H1 (cell line): ENCODE data around the gene TMEM154. TPM values are rescaled to one million over a fixed set of nuclear protein-coding genes. Genes with fewer than 3 reads are reported as not detected.

Experiments used
- CTCF ChIA-PET: fragments of 300-600 bp; sonication (Branson Sonifier 250); formaldehyde crosslinking; loops from one replicate; lab custom pipeline; 2021; ENCODE audit not compliant: partially characterized antibody; lab: Charles Lee
- POLR2A ChIA-PET: fragments of 300-600 bp; sonication (Branson Sonifier 250); formaldehyde crosslinking; loops from one replicate; lab custom pipeline; 2021; ENCODE audit warnings: inconsistent platforms; ENCODE audit not compliant: partially characterized antibody; lab: Charles Lee
- DNase-seq, 2 experiments: peaks; one replicate each; pipeline versions ENCODE4 v3.0.0 to v3.0.0-alpha.2; 2010 to 2022; ENCODE audit warnings: low spot score in 2 of 2, low read depth in 1 of 2, mixed read lengths in 1 of 2
- FAIRE-seq: peaks from 2 replicates; lab custom pipeline; 2011; peaks lifted over from hg19 to GRCh38; lab: Jason Lieb, UNC
- H2AFZ ChIP-seq: 2 replicates; pipeline ENCODE4 v1.8.1; 2012; ENCODE audit warnings: low read length, inconsistent platforms
- H2AK5ac ChIP-seq: 2 replicates; pipeline ENCODE4 v1.6.1; 2013; ENCODE audit warnings: low read depth, low read length
- H2BK120ac ChIP-seq: replicated peaks from 2 replicates; pipeline ENCODE3; 2013; ENCODE audit warnings: low read depth, low read length, inconsistent platforms
- H2BK12ac ChIP-seq: 2 replicates; pipeline ENCODE4 v1.6.1; 2013; ENCODE audit warnings: low read depth, low read length
- H2BK15ac ChIP-seq: 2 replicates; pipeline ENCODE4 v1.6.1; 2013; ENCODE audit warnings: low read length
- H2BK20ac ChIP-seq: 2 replicates; pipeline ENCODE4 v1.6.1; 2013; ENCODE audit warnings: low read length
- H2BK5ac ChIP-seq: 2 replicates; pipeline ENCODE4 v1.6.1; 2013; ENCODE audit warnings: low read depth, low read length
- H3K14ac ChIP-seq: 2 replicates; pipeline ENCODE4 v1.6.1; 2013; ENCODE audit warnings: inconsistent platforms; ENCODE audit not compliant: insufficient read length
- H3K18ac ChIP-seq: 2 replicates; pipeline ENCODE4 v1.6.1; 2013; ENCODE audit warnings: low read length; ENCODE audit errors: extremely low read depth
- H3K23ac ChIP-seq: 2 replicates; pipeline ENCODE4 v1.6.1; 2013; ENCODE audit warnings: inconsistent platforms; ENCODE audit not compliant: insufficient read length
- H3K23me2 ChIP-seq: 2 replicates; pipeline ENCODE4 v1.6.1; 2013; ENCODE audit warnings: low read depth, low read length
- H3K27ac ChIP-seq: 2 replicates; pipeline ENCODE4 v1.6.1; 2011; ENCODE audit warnings: low read depth, low read length, inconsistent platforms
- H3K27me3 ChIP-seq, 4 experiments: replicated peaks in 1 of 4; 1 replicate in 1 of 4; 2 replicates in 3 of 4; pipeline versions ENCODE4 v1.6.1 to v1.8.1; 2011 to 2013; ENCODE audit warnings: low read length in 3 of 4, mild to moderate bottlenecking in 3 of 4, inconsistent platforms in 2 of 4, mixed read lengths in 2 of 4, moderate library complexity in 1 of 4; ENCODE audit not compliant: control insufficient read depth in 3 of 4, insufficient read depth in 3 of 4; ENCODE audit errors: extremely low read depth in 1 of 4
- H3K36me3 ChIP-seq, 4 experiments: 2 replicates each; pipeline versions ENCODE4 v1.6.1 to v1.8.1; 2011 to 2013; ENCODE audit warnings: mild to moderate bottlenecking in 4 of 4, low read length in 3 of 4, moderate library complexity in 2 of 4, control low read depth in 1 of 4, inconsistent platforms in 1 of 4; ENCODE audit not compliant: insufficient read depth in 4 of 4, control insufficient read depth in 2 of 4
- H3K4ac ChIP-seq: replicated peaks from 2 replicates; pipeline ENCODE3; 2013; ENCODE audit warnings: low read length, low read depth, mixed read lengths, inconsistent platforms; ENCODE audit not compliant: insufficient read length
- H3K4me1 ChIP-seq, 4 experiments: replicated peaks in 1 of 4; 1 replicate in 1 of 4; 2 replicates in 3 of 4; pipeline versions ENCODE4 v1.6.1 to v1.8.1; 2011 to 2013; ENCODE audit warnings: low read length in 3 of 4, inconsistent platforms in 2 of 4, mixed read lengths in 1 of 4; ENCODE audit not compliant: insufficient read depth in 4 of 4, control insufficient read depth in 3 of 4
- H3K4me2 ChIP-seq, 2 experiments: 2 replicates each; pipeline versions ENCODE4 v1.6.1 to v1.8.1; 2011 to 2013; ENCODE audit warnings: low read depth in 2 of 2, low read length in 2 of 2, control low read depth in 1 of 2, inconsistent platforms in 1 of 2, mild to moderate bottlenecking in 1 of 2; ENCODE audit not compliant: insufficient read depth in 1 of 2
- H3K4me3 ChIP-seq, 4 experiments: fragments of 200-600, 300-600 bp in 1 of 4; sonication (generic), shearing (Covaris generic), sonication (Bioruptor Twin) in 1 of 4; 2 replicates each; pipeline versions ENCODE4 v1.5.1 to v1.8.1; 2011 to 2016; ENCODE audit warnings: low read length in 4 of 4, low read depth in 3 of 4, control low read depth in 2 of 4, inconsistent platforms in 2 of 4, mild to moderate bottlenecking in 2 of 4, mixed read lengths in 1 of 4, moderate library complexity in 1 of 4; ENCODE audit not compliant: insufficient read depth in 2 of 4; ENCODE audit errors: extremely low read depth in 1 of 4
- H3K56ac ChIP-seq: replicated peaks from 2 replicates; pipeline ENCODE3; 2013; ENCODE audit warnings: low read depth, mild to moderate bottlenecking, mixed read lengths, low read length, inconsistent platforms; ENCODE audit not compliant: insufficient read length
- H3K79me1 ChIP-seq: 2 replicates; pipeline ENCODE4 v1.6.1; 2013; ENCODE audit warnings: low read depth, low read length, control low read depth
- H3K79me2 ChIP-seq, 2 experiments: 2 replicates each; pipeline versions ENCODE4 v1.6.1 to v1.8.1; 2012 to 2013; ENCODE audit warnings: low read length in 2 of 2, mild to moderate bottlenecking in 2 of 2, inconsistent platforms in 1 of 2; ENCODE audit not compliant: insufficient read depth in 2 of 2, control insufficient read depth in 1 of 2
- H3K9ac ChIP-seq, 4 experiments: replicated peaks in 1 of 4; 1 replicate in 1 of 4; 2 replicates in 3 of 4; pipeline versions ENCODE4 v1.6.1 to v1.8.1; 2011 to 2013; ENCODE audit warnings: low read depth in 3 of 4, low read length in 3 of 4, control low read depth in 2 of 4, mild to moderate bottlenecking in 2 of 4, moderate library complexity in 2 of 4, inconsistent platforms in 1 of 4; ENCODE audit errors: extremely low read depth in 1 of 4
- H3K9me3 ChIP-seq, 2 experiments: 2 replicates each; pipeline versions ENCODE4 v1.6.1 to v1.8.1; 2012 to 2013; ENCODE audit warnings: mild to moderate bottlenecking in 2 of 2, moderate library complexity in 2 of 2, control low read depth in 1 of 2, inconsistent platforms in 1 of 2, low read depth in 1 of 2, low read length in 1 of 2, mixed read lengths in 1 of 2; ENCODE audit not compliant: insufficient read depth in 2 of 2
- H4K20me1 ChIP-seq, 2 experiments: replicated peaks in 1 of 2; 2 replicates each; pipeline versions ENCODE3 to v1.8.1; 2011 to 2013; ENCODE audit warnings: inconsistent platforms in 2 of 2, low read length in 2 of 2, mild to moderate bottlenecking in 1 of 2; ENCODE audit not compliant: insufficient read depth in 2 of 2, control insufficient read depth in 1 of 2
- H4K5ac ChIP-seq: 2 replicates; pipeline ENCODE4 v1.6.1; 2013; ENCODE audit warnings: low read length, low read depth, mixed read lengths, inconsistent platforms; ENCODE audit not compliant: insufficient read length
- H4K8ac ChIP-seq: 2 replicates; pipeline ENCODE4 v1.8.0; 2013; ENCODE audit warnings: mild to moderate bottlenecking, moderate library complexity, low read length, inconsistent platforms; ENCODE audit not compliant: insufficient read depth; ENCODE audit errors: extremely low read depth
- H4K91ac ChIP-seq: replicated peaks from 2 replicates; pipeline ENCODE3; 2013; ENCODE audit warnings: low read length, mixed read lengths, inconsistent platforms; ENCODE audit not compliant: insufficient read length
- BRCA1 ChIP-seq: IDR thresholded peaks from 2 replicates; pipeline ENCODE4 v1.6.1; 2012; ENCODE audit warnings: low read depth, low read length, improper control_type of control experiment
- CHD1 ChIP-seq: IDR thresholded peaks from 2 replicates; pipeline ENCODE4 v1.6.1; 2012; ENCODE audit warnings: low read depth, low read length, improper control_type of control experiment
- CTBP2 ChIP-seq: IDR thresholded peaks from 2 replicates; pipeline ENCODE4 v1.7.0; 2011; ENCODE audit warnings: borderline replicate concordance, mild to moderate bottlenecking, moderate library complexity, mixed read lengths, low read length; ENCODE audit not compliant: insufficient read depth, insufficient read length
- POLR2AphosphoS5 ChIP-seq: IDR thresholded peaks from 2 replicates; pipeline ENCODE4 v1.6.1; 2011; ENCODE audit warnings: low read depth, low read length
- SP1 ChIP-seq: IDR thresholded peaks from 2 replicates; pipeline ENCODE4 v1.6.1; 2011; ENCODE audit warnings: low read depth, low read length
- YY1 ChIP-seq: IDR thresholded peaks from 2 replicates; pipeline ENCODE4 v1.6.1; 2011; ENCODE audit warnings: low read depth, mild to moderate bottlenecking, low read length
- WGBS, 2 experiments: shearing (Covaris generic) in 1 of 2; methylation state at CpG; one replicate each; pipeline versions ENCODE4 v1.1.6 to v1.1.7; 2013 to 2015; ENCODE audit warnings: low lambda C conversion rate in 2 of 2, mixed read lengths in 2 of 2, inconsistent platforms in 1 of 2, low coverage in 1 of 2, missing lambda C conversion rate in 1 of 2; ENCODE audit not compliant: insufficient replicate concordance in 2 of 2, insufficient coverage in 1 of 2, insufficient read length in 1 of 2; ENCODE audit errors: extremely low coverage in 1 of 2, missing lambda C conversion rate in 1 of 2; 5-methylcytosine and 5-hydroxymethylcytosine counted together
- polyA plus RNA-seq, 7 experiments: library from polyadenylated mRNA; depleted of rRNA in 3 of 7; stranded (reverse) in 5 of 7; unstranded in 2 of 7; fragments of >200 nt in 5 of 7; fragments of 200-250 nt in 2 of 7; gene quantifications; 1 replicate in 5 of 7; 2 replicates in 1 of 7; 4 replicates in 1 of 7; pipeline versions ENCODE4 v1.2.1 to v1.2.3, GENCODE V29; 2011 to 2013; ENCODE audit warnings: missing spikeins in 2 of 7, mixed read lengths in 2 of 7
- total RNA-seq: library from RNA; stranded (reverse); fragmentation: NEBNext Ultra II Directional; extraction: Animal tissue kit (Norgen Biotek cat#: 25700); gene quantifications from 2 replicates; pipeline ENCODE4 v1.2.1, GENCODE V29; 2021
- TF ChIP-seq, protein P1 (sequence below): IDR thresholded peaks from 2 replicates; pipeline ENCODE4 v1.6.1; 2012; ENCODE audit warnings: low read length, inconsistent platforms

TMEM154 gene
- total and polyA plus RNA-seq, 2 of the 8 experiments (the other 6 are each of a cell fraction or from before 2014, with no cell fraction given), result 0.33 to 1.2 TPM

DNA sequence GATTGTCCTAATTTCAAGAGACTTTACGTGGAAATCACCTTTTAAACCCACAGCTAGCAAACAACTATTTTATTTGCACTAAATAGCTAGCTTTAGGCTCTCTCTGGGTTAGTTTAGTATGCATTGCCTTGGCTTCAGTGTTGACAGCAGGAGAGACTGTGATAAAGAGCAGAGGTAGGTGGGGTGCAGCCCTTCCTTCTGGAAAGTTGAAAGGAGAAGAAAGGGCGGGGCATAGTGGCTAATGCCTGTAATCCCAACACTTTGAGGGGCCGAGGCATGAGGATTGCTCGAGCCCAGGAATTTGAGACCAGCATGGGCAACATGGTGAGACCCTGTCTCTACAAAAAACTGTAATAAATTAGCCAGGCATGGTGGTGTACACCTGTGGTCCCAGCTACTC lies 29.0 kb upstream of the TMEM154 start:
- H3K23ac ChIP-seq, result no peak overlapping the region
- ChIA-PET CTCF (interaction anchor here (1.0 to 1.2 kb wide), 4 partner anchors 13 to 217 kb away, joined by 3 to 4 read pairs (median 3); no protein-coding TSS in a partner anchor), POLR2A (interaction anchor here (0.8 to 1.2 kb wide), 2 partner anchors 11 to 25 kb away, joined by 3 read pairs; no protein-coding TSS in a partner anchor)
- DNase-seq (no peak), FAIRE-seq (no peak)
- no peaks in the 10 kb centered on the region for H3K27me3 ChIP-seq
- H3K27ac ChIP-seq, result no peak overlapping the region
- no peak overlapping the region for H4K91ac ChIP-seq
- no peaks in the 10 kb centered on the region for H3K23me2 ChIP-seq
- H2BK5ac ChIP-seq, result no peak overlapping the region
- H3K4ac ChIP-seq, result no peak overlapping the region
- H3K14ac ChIP-seq, result no peak overlapping the region
- H2BK20ac ChIP-seq, result peak overlapping the region; percentile 75; the same call in 1 of the 2 replicates
- no peaks in the 10 kb centered on the region for H3K36me3 ChIP-seq
- no peak overlapping the region for H3K4me2 ChIP-seq
- no peaks in the 10 kb centered on the region for H4K20me1 ChIP-seq
- H3K9ac ChIP-seq, result no peak overlapping the region
- no peak overlapping the region for H3K4me3 ChIP-seq
- H3K56ac ChIP-seq, result no peak overlapping the region
- TF ChIP-seq BRCA1 (no peak), CHD1 (no peak), POLR2AphosphoS5 (no peak), SP1 (no peak), YY1 (no peak), CTBP2 (no peak)
- TF ChIP-seq, protein P1, sequence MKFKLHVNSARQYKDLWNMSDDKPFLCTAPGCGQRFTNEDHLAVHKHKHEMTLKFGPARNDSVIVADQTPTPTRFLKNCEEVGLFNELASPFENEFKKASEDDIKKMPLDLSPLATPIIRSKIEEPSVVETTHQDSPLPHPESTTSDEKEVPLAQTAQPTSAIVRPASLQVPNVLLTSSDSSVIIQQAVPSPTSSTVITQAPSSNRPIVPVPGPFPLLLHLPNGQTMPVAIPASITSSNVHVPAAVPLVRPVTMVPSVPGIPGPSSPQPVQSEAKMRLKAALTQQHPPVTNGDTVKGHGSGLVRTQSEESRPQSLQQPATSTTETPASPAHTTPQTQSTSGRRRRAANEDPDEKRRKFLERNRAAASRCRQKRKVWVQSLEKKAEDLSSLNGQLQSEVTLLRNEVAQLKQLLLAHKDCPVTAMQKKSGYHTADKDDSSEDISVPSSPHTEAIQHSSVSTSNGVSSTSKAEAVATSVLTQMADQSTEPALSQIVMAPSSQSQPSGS, result no peak
- H2BK12ac ChIP-seq, result 0 out of 2 replicates have a peak overlapping the region, but pooled peaks have one; percentile 35
- H2BK120ac ChIP-seq, result no peak overlapping the region
- H4K5ac ChIP-seq, result no peak overlapping the region
- peaks cover 0 to 2% of the 10 kb centered on the region in 2 experiments; a peak in 2 of 4 replicates for H3K9me3 ChIP-seq
- no peak overlapping the region for H2AK5ac ChIP-seq
- no peaks in the 10 kb centered on the region for H3K79me2 ChIP-seq
- H2BK15ac ChIP-seq, result no peak overlapping the region
- H3K4me1 ChIP-seq, result peaks cover 5 to 16% (median 13%) of the 10 kb centered on the region in 4 experiments; a peak in 6 of 7 replicates
- WGBS, 2 experiments, result 84% methylated on average over 4 of the region's 4 CpGs; no CpG with 5 or more reads in 1 of the 2 experiments
- H2AFZ ChIP-seq, result no peak overlapping the region
- H4K8ac ChIP-seq, result no peak overlapping the region
- H3K79me1 ChIP-seq, result no peaks in the 10 kb centered on the region
- no peak overlapping the region for H3K18ac ChIP-seq
